ENCODE data around the gene AHSG. TPM values are rescaled to one million over a fixed set of nuclear protein-coding genes. Genes with fewer than 3 reads are reported as not detected.

AHSG gene
- total and polyA plus RNA-seq, 8 donors, result 0.12 to 1.8 (median 0.24) TPM; not detected in 4

- 50 to 53% methylated on average over 6 of the region's 6 CpGs for WGBS, 2 donors
- Histone ChIP-seq H3K4me1 (no peaks in the 10 kb centered on the region), H3K9me3 (no peaks in the 10 kb centered on the region), H3K27ac (no peak overlapping the region), H3K4me3 (no peak overlapping the region), H3K36me3 (no peaks in the 10 kb centered on the region), H3K27me3 (no peaks in the 10 kb centered on the region)
- no peak for ATAC-seq
- no peak for DNase-seq
- TF ChIP-seq, protein P1, sequence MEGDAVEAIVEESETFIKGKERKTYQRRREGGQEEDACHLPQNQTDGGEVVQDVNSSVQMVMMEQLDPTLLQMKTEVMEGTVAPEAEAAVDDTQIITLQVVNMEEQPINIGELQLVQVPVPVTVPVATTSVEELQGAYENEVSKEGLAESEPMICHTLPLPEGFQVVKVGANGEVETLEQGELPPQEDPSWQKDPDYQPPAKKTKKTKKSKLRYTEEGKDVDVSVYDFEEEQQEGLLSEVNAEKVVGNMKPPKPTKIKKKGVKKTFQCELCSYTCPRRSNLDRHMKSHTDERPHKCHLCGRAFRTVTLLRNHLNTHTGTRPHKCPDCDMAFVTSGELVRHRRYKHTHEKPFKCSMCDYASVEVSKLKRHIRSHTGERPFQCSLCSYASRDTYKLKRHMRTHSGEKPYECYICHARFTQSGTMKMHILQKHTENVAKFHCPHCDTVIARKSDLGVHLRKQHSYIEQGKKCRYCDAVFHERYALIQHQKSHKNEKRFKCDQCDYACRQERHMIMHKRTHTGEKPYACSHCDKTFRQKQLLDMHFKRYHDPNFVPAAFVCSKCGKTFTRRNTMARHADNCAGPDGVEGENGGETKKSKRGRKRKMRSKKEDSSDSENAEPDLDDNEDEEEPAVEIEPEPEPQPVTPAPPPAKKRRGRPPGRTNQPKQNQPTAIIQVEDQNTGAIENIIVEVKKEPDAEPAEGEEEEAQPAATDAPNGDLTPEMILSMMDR (IDR thresholded peaks at IDR 0.05), result no peak
- FAIRE-seq, result no peak
- intact Hi-C loops (cut with DNase I), result no loop called here
These were observed 41.1 kb downstream of the AHSG start for GRCh38 chr3:186653984-186654383.

DNA sequence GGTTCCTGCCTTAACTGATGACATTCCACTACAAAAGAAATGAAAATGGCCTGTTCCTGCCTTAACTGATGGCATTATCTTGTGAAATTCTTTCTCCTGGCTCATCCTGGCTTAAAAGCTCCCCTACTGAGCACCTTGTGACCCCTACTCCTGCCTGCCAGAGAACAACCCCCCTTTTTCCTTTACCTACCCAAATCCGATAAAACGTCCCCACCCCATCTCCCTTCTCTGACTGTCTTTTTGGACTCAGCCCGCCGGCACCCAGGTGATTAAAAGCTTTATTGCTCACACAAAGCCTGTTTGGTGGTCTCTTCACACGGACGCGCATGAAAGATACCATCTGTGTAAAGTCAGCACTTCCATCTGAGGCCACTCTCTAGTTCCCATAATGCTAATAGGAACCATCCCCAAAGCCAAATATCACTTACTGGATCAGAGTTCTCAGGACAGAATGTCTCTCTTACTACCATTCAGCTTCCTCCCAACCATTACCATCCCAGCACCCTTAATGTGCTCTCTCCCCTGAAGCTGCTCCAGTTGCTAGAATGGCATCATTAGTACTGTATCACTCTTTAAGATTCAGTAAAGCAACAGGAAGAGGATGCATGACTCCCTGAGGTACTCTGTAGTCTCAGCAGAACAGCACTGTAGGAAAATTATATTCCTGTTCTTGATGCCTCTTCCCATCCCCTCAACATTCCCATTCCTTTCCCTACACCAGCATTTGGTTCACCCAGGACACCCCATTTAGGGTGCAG, 50.7 kb downstream of the AHSG start:
- TF ChIP-seq, protein P1 (IDR thresholded peaks at IDR 0.05), result no peak
- intact Hi-C loops (cut with DNase I), result no loop called here
- ATAC-seq (no peak), FAIRE-seq (no peak), DNase-seq (no peak)
- 55 to 70% methylated on average over 7 of the region's 7 CpGs for WGBS, 2 donors
- Histone ChIP-seq H3K4me1 (no peaks in the 10 kb centered on the region), H3K27ac (no peak overlapping the region), H3K9me3 (no peaks in the 10 kb centered on the region), H3K4me3 (no peak overlapping the region), H3K36me3 (no peaks in the 10 kb centered on the region), H3K27me3 (no peaks in the 10 kb centered on the region)

GRCh38 chr3:186664119-186664495, 51.2 kb downstream of the AHSG start:
- DNase-seq, result no peak
- TF ChIP-seq, protein P1 (IDR thresholded peaks at IDR 0.05), result no peak
- Histone ChIP-seq H3K4me3 (no peak overlapping the region), H3K4me1 (no peaks in the 10 kb centered on the region), H3K27ac (no peak overlapping the region), H3K36me3 (no peaks in the 10 kb centered on the region), H3K9me3 (no peaks in the 10 kb centered on the region), H3K27me3 (no peaks in the 10 kb centered on the region)
- ATAC-seq, result no peak
- intact Hi-C loops (cut with DNase I), result no loop called here
- FAIRE-seq, result no peak

DNA sequence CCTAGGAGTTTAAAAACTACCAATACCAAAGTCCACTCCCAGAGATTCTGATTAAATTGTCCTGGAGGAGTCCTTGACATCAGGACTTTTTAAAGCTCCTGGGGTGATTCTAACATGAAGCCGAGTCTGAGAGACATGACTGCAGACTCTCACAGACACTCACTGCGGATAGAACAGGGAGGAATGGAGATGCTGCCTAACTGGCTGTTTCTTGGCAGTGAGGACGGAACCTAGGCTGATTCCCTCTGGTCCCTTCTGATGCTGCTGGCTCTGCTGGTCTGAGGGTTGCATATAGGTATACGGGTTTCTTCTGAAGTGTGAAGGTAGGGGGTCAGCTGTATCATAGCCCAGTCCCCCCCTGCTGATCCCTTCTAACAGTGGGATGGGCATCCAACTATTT, 51.6 kb downstream of the AHSG start:
- no peak for ATAC-seq
- intact Hi-C loops (cut with DNase I), result no loop called here
- TF ChIP-seq, protein P1 (IDR thresholded peaks at IDR 0.05), result no peak
- no peaks in the 10 kb centered on the region for H3K27me3 ChIP-seq
- H3K9me3 ChIP-seq, result no peaks in the 10 kb centered on the region
- no peak for DNase-seq
- no peak overlapping the region for H3K27ac ChIP-seq
- H3K36me3 ChIP-seq, result no peaks in the 10 kb centered on the region
- H3K4me1 ChIP-seq, result no peaks in the 10 kb centered on the region
- WGBS, 2 donors, result 58 to 72% methylated on average over 4 of the region's 4 CpGs
- no peak for FAIRE-seq
- no peak overlapping the region for H3K4me3 ChIP-seq

- intact Hi-C loops (cut with DNase I), result no loop called here
- H3K9me3 ChIP-seq, result no peaks in the 10 kb centered on the region
- no peak for FAIRE-seq
- no peak for ATAC-seq
- no peaks in the 10 kb centered on the region for H3K36me3 ChIP-seq
- no peak within 1 kb of the TSS for H3K4me3 ChIP-seq
- no peaks in the 10 kb centered on the region for H3K4me1 ChIP-seq
- 46 to 54% methylated on average over 8 of the region's 8 CpGs for WGBS, 2 donors
- TF ChIP-seq, protein P1 (IDR thresholded peaks at IDR 0.05), result no peak
- no peak for DNase-seq
- H3K27ac ChIP-seq, result no peak within 1 kb of the TSS
- no peaks in the 10 kb centered on the region for H3K27me3 ChIP-seq
These were observed 52.8 kb downstream of the AHSG start, which contains the start of gene HRG for GRCh38 chr3:186665625-186666188. Gene HRG, plus strand, starts transcription at chr3:186666014. Its CDS starts 18 bp downstream, at chr3:186666032.
